Measurements from ENCODE around the gene SLC24A3. TPM values are rescaled to one million over a fixed set of nuclear protein-coding genes. Genes with fewer than 3 reads are reported as not detected.

Gene SLC24A3
- total RNA-seq, 6 experiments from 2014 or later = not detected

GRCh38 chr20:19742974-19743639, 530.7 kb downstream of the SLC24A3 start:
- TF ChIP-seq CTCF (IDR thresholded peaks at IDR 0.05) = no peak
- H3K27ac Mint-ChIP-seq = no peak overlapping the region
- DNase-seq = no peak
- peaks cover 25% of the 10 kb centered on the region for H3K27me3 Mint-ChIP-seq (ENCODE audit: insufficient read depth)
- H3K9me3 Mint-ChIP-seq = peaks cover 13% of the 10 kb centered on the region
- H3K36me3 Mint-ChIP-seq (ENCODE audit: low read depth) = no peaks in the 10 kb centered on the region
- peaks cover 9% of the 10 kb centered on the region; the same call in 1 of the 2 replicates for H3K4me1 Mint-ChIP-seq (ENCODE audit: low read depth)
- no peak overlapping the region for H3K4me3 Mint-ChIP-seq

GRCh38 chr20:19743640-19743995, 531.2 kb downstream of the SLC24A3 start:
- H3K4me3 Mint-ChIP-seq = no peak overlapping the region
- H3K9me3 Mint-ChIP-seq = peaks cover 13% of the 10 kb centered on the region
- no peak overlapping the region for H3K27ac Mint-ChIP-seq
- H3K27me3 Mint-ChIP-seq (ENCODE audit: insufficient read depth) = peaks cover 25% of the 10 kb centered on the region
- no peak for DNase-seq
- peaks cover 9% of the 10 kb centered on the region; the same call in 1 of the 2 replicates for H3K4me1 Mint-ChIP-seq (ENCODE audit: low read depth)
- TF ChIP-seq CTCF (IDR thresholded peaks at IDR 0.05) = no peak
- no peaks in the 10 kb centered on the region for H3K36me3 Mint-ChIP-seq (ENCODE audit: low read depth)

- no peak for TF ChIP-seq CTCF (IDR thresholded peaks at IDR 0.05)
- Mint-ChIP-seq H3K27ac (no peak overlapping the region), H3K36me3 (ENCODE audit: low read depth) (no peaks in the 10 kb centered on the region), H3K4me1 (ENCODE audit: low read depth) (peaks cover 4% of the 10 kb centered on the region; the same call in 1 of the 2 replicates), H3K4me3 (no peak overlapping the region), H3K27me3 (ENCODE audit: insufficient read depth) (peaks cover 25% of the 10 kb centered on the region), H3K9me3 (peaks cover 13% of the 10 kb centered on the region)
- DNase-seq = no peak
These were observed 532.7 kb downstream of the SLC24A3 start for GRCh38 chr20:19745106-19745505.

- Mint-ChIP-seq H3K4me1 (ENCODE audit: low read depth) (peaks cover 4% of the 10 kb centered on the region; the same call in 1 of the 2 replicates), H3K27me3 (ENCODE audit: insufficient read depth) (peaks cover 27% of the 10 kb centered on the region), H3K36me3 (ENCODE audit: low read depth) (no peaks in the 10 kb centered on the region), H3K9me3 (peaks cover 13% of the 10 kb centered on the region), H3K27ac (no peak overlapping the region), H3K4me3 (no peak overlapping the region)
- DNase-seq = no peak
- no peak for TF ChIP-seq CTCF (IDR thresholded peaks at IDR 0.05)
These were observed 533.1 kb downstream of the SLC24A3 start for GRCh38 chr20:19745584-19745983.

- H3K36me3 Mint-ChIP-seq (ENCODE audit: low read depth) = no peaks in the 10 kb centered on the region
- H3K4me1 Mint-ChIP-seq (ENCODE audit: low read depth) = peaks cover 4% of the 10 kb centered on the region; the same call in 1 of the 2 replicates
- no peak overlapping the region for H3K4me3 Mint-ChIP-seq
- DNase-seq = no peak
- H3K27ac Mint-ChIP-seq = no peak overlapping the region
- TF ChIP-seq CTCF (IDR thresholded peaks at IDR 0.05) = no peak
- peaks cover 13% of the 10 kb centered on the region for H3K9me3 Mint-ChIP-seq
- peaks cover 22% of the 10 kb centered on the region for H3K27me3 Mint-ChIP-seq (ENCODE audit: insufficient read depth)
These were observed 534.0 kb downstream of the SLC24A3 start for GRCh38 chr20:19746396-19746795.
